Motor neuron (in vitro differentiated cells): ENCODE data around the gene OR5L2. TPM values are rescaled to one million over a fixed set of nuclear protein-coding genes. Genes with fewer than 3 reads are reported as not detected.
"Not testable (repeated sequence)": the region's sequence is repeated elsewhere in the genome, so short reads cannot be mapped to it uniquely, and the experiment has no call there.

Experiments used
- ATAC-seq, 8 experiments: fragments of 200-7000 bp; cut with Tn5 transposase; replicated peaks in 6 of 8; 2 replicates each; pipeline ENCODE4 v1.8.0; 2021; ENCODE audit warnings: mild to moderate bottlenecking in 8 of 8, moderate library complexity in 8 of 8
- H3K27ac ChIP-seq, 2 donors: fragments of 250-450 bp; sonication (Bioruptor Pico); 2 replicates each; pipeline ENCODE4 v1.9.0; 2021; ENCODE audit warnings: antibody characterized with exemption in 2 of 2, mild to moderate bottlenecking in 2 of 2, moderate library complexity in 1 of 2
- H3K4me1 ChIP-seq, 2 donors: fragments of 250-450 bp; sonication (Bioruptor Pico); replicated peaks in 1 of 2; 2 replicates each; pipeline ENCODE4 v1.6.1; 2021; ENCODE audit warnings: antibody characterized with exemption in 2 of 2, mild to moderate bottlenecking in 2 of 2, moderate library complexity in 1 of 2
- H3K4me3 ChIP-seq, 5 donors: fragments of 250-450 bp; sonication (Bioruptor Pico); 2 replicates each; pipeline ENCODE4 v1.9.0; 2021; ENCODE audit warnings: antibody characterized with exemption in 5 of 5, mild to moderate bottlenecking in 5 of 5, moderate library complexity in 4 of 5
- WGBS, 10 experiments: fragments of 450-650 bp; shearing (Covaris generic); methylation state at CpG; one replicate each; pipeline ENCODE4 v1.0.0; 2022; 5-methylcytosine and 5-hydroxymethylcytosine counted together
- in situ Hi-C, 9 experiments: fragments of 400-800 bp; cut with MboI; loops; one replicate each; pipeline ENCODE4 v1.15.0; 2021; ENCODE audit warnings: low sequenced_read_pairs in 9 of 9, low pct_unique_long_range_greater_than_20kb in 2 of 9; ENCODE audit not compliant: unreplicated experiment in 9 of 9
- total RNA-seq, 8 experiments: library from RNA; unstranded; fragments of 300-600 nt; gene quantifications; 2 replicates each; pipeline versions ENCODE4 v1.2.3 to v1.2.4, GENCODE V29; 2022

The OR5L2 gene
- total RNA-seq, 8 experiments from 2014 or later = 0.21 to 0.95 TPM; not detected in 6

DNA sequence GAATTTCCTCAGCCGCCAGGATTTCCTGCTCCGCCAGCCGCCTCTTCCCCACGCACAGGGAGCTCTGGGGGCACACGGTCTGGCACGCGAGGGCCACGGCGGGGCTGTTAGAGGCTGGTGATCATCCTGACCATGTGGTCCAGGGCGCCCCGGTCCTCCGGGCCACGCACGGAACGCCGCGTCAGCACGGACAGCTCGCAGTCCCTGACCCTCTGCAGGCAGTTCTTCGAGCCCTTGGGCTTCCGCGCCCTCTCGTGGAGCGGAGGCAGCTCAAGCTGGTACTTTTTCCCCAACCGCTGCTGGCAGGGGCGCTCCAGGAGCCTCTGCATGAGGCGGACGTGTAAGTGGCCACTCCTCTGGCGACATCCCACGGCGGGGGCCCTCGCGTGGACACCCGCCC is 46.1 kb downstream of the OR5L2 start:
- ATAC-seq, H3K4me3 ChIP-seq, H3K4me1 ChIP-seq, H3K27ac ChIP-seq: not testable (repeated sequence)
- in situ Hi-C loops = loop anchor here in 1 of 9 experiments (25.0 kb wide), 1 partner anchor 111 kb away; the partner anchor contains the start of gene OR5D13
- WGBS, 10 experiments = 83 to 100% (median 95%) methylated on average over 1 to 12 of the region's 34 CpGs; no CpG with 5 or more reads in 7 of the 10 experiments

Other genes with a start within 250 kb of the OR5L2 start
- gene OR4C11, start 219.6 kb upstream of the OR5L2 start, total RNA-seq = under 1 TPM in 3 of 8 experiments, not detected in 5; 0.10 to 0.28 (median 0.17) TPM
- under 1 TPM in 1 of 8 experiments, not detected in 7; 0.24 TPM for gene OR4P4, start 192.1 kb upstream of the OR5L2 start, total RNA-seq
- not detected for gene OR4S2, start 178.9 kb upstream of the OR5L2 start, total RNA-seq
- gene OR4C6, start 165.0 kb upstream of the OR5L2 start, total RNA-seq = under 1 TPM in 1 of 8 experiments, not detected in 7; 0.47 TPM
- gene OR5D13, start 53.8 kb upstream of the OR5L2 start, total RNA-seq = under 1 TPM in 1 of 8 experiments, not detected in 7; 0.33 TPM
- under 1 TPM in 2 of 8 experiments, not detected in 6; 0.33 to 0.36 TPM for gene OR5D14, start 31.7 kb upstream of the OR5L2 start, total RNA-seq
- under 1 TPM in 1 of 8 experiments, not detected in 7; 0.76 TPM for gene OR5L1, start 15.9 kb upstream of the OR5L2 start, total RNA-seq
- under 1 TPM in 1 of 8 experiments, not detected in 7; 0.28 TPM for gene OR5D18, start 7.6 kb upstream of the OR5L2 start, total RNA-seq
- gene OR5D16, start 11.5 kb downstream of the OR5L2 start, total RNA-seq = under 1 TPM in 1 of 8 experiments, not detected in 7; 0.38 TPM
- not detected for gene TRIM51, start 56.1 kb downstream of the OR5L2 start, total RNA-seq
- under 1 TPM in 1 of 8 experiments, not detected in 7; 0.52 TPM for gene OR5W2, start 87.4 kb downstream of the OR5L2 start, total RNA-seq
- gene OR5I1, start 109.2 kb downstream of the OR5L2 start, total RNA-seq = under 1 TPM in 2 of 8 experiments, not detected in 6; 0.21 to 0.76 TPM
- gene OR10AG1, start 142.7 kb downstream of the OR5L2 start, total RNA-seq = under 1 TPM in 3 of 8 experiments, not detected in 5; 0.05 to 0.33 (median 0.13) TPM
- under 1 TPM in 2 of 8 experiments, not detected in 6; 0.36 to 0.95 TPM for gene OR5F1, start 167.4 kb downstream of the OR5L2 start, total RNA-seq
- gene OR5AS1, start 200.4 kb downstream of the OR5L2 start, total RNA-seq = under 1 TPM in 5 of 8 experiments, not detected in 3; 0.04 to 0.28 (median 0.05) TPM